ENCODE results near the gene CNTN5.

Gene CNTN5

DNA sequence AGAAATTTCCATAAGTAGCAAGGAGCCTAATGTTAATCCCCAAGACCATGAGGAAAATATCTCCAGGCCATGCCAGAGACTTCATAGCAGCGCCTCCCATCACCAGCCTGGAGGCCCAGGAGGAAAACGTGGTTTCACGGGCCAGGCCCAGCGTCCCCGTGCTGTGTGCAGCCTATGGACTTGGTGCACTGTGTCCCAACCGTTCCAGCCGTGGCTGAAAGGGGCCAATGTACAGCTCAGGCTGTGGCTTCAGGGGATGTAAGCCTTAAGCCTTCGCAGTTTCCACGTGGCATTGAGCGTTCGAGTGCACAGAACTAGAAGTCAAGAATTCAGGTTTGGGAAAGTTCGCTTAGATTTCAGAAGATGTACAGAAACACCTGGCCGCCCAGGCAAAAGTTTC, 510.7 kb downstream of the CNTN5 start:
- no peak for DNase-seq

DNA sequence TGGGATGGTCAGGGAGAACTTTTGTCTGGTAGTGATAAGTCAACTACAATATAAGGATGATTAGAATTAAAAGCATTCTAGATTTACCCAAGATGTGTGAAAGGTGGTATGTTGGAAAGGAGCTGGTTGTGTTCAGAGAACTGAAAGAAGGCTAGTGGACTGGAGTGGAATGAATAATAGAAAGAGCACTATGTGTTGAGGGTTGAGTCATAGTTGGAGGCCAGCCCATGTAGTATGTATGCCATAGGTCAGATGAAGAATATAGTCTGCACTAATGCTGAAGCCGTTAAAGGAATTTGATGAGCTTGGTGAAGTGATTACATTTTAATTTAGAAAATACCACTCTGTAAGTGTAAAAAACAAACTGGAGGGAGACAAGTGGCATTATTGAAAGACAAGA, 514.1 kb downstream of the CNTN5 start:
- no peak for DNase-seq

- no peak for DNase-seq
Measured at GRCh38 chr11:99535406-99535805, 514.7 kb downstream of the CNTN5 start.

GRCh38 chr11:99535819-99536218, 515.1 kb downstream of the CNTN5 start:
- DNase-seq, result no peak

GRCh38 chr11:99537681-99538080, 516.9 kb downstream of the CNTN5 start:
- DNase-seq, result no peak

DNA sequence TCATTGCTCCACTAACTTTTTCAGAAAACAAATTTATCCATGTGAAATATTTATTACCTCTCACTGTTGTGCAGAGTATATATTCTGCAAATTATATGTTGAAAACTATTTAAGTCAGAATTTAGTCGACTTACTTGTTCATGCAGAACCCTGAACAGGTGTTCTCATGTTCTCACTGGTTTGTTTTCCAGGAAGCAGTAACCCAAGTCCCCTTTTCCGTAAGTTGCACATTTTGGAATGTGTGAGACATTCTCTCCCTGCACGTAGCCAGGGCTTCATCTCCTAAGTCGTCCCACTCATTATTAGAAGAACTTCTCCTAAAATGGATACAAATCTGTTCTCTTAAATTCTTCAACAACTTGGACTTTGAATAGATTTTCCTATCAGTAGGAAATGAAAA, 524.9 kb downstream of the CNTN5 start:
- no peak for DNase-seq

DNA sequence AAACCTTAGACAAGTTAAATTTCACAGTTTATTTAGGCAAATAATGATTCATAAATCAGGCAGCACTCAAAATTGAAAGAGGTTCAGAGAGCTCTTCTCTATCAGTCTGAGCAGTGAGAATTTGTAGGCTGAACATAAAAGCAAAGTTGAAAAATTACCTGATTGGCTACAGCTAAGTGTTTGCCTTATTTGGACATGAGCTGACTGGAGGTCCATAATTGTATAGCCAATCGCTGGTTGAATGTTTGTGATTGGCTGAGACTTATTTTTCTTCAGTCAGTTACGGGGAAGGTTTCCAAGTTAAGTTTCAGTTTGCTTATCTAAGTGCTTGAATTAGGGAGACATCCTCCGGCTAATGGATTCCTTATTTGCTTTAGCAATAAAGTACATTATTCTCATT, 527.5 kb downstream of the CNTN5 start:
- no peak for DNase-seq

DNA sequence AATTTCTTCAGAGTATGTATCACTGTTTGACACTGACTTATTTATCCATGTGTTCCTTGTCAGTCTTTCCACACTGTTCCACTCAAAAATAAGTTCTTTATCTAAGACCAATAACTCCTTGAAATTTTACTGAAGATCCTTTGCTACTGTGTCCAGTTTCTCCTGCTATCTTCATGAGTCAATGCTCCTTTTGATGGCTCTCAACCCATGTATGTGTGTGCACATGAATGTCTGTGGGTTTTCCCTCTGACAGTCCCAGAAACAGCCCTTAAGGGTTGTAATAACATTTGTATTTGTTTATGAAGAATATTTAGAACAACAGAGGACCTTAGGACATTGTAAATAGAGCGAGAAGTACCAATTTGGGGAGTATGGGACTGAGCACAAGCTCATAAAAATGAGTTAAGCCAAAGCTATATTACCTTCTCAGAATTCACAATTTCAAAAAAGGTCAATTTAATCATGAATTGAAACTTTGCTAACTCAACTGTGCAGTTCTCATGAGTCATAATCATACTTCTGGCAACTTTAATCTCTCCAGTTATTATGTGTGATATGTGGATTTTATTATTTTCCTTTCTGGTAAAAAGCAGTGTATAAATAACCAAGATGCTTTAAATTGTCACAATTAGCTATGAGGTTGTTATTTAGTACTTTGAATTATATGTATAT, 533.6 kb downstream of the CNTN5 start:
- DNase-seq, result no peak

DNA sequence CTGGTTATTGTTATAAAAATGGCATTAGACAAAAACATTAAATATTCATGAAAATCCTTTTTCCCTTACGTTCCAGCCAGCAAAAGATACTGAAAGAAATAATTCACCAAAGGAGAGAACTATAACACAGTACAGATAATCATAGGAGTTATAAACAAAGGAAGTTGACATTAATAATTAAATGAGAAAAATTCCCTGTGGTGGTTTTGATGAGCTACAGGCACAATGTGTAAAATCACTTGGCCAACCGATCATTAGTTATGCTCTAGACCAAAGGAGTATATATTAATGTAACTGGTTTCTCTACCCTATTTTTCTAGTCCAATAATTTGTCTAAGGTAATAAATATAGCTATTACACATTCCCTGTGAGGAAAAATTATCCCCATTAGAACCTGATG, 534.7 kb downstream of the CNTN5 start:
- DNase-seq, result no peak

DNA sequence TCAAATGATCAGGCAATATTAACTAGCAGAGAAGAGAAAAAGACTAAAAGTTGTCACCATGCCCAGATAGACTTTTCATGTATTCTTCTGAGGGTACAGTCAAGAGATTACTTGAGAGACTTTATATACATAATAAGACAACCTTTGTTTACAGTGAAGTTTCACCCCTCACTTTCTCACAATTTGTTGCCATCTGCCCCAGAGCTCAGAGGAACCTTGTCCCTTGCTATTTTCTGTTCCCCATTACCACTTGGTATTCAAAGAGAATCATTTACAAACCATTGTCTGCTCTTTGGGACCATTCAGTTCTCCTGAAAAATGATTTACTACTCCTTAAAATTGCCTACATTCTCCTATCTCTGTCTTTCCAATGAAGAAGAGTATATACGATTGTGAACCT, 544.6 kb downstream of the CNTN5 start:
- DNase-seq, result no peak

DNA sequence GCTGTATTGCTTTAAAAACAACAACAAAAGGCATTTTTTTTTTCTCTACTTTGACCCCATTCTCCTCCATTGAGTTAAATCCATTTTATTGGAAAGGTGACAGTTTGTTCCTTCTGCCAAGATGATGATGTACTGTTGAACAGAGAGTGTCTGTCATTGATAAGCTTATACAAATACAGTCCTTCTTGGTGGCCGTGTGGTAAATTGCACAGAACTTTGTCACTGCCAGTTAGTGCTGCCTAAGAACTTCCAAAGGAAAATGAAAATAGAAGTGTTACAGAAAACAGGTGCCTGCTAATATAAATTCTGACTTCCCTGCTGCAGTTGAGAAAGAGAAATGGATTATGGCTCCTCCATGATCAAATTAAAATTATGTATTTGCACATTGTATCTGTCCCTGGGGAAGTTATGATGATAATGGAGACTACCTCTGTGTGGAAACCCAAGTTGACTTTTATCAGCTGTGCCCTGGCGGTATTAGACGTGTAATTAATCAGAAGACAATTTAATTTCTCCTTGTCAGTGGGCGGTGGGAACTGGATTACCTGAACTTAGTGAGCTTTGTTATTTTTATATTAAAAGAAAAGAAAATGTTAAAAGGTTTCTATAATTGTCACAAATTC, 546.7 kb downstream of the CNTN5 start:
- DNase-seq, result no peak

DNA sequence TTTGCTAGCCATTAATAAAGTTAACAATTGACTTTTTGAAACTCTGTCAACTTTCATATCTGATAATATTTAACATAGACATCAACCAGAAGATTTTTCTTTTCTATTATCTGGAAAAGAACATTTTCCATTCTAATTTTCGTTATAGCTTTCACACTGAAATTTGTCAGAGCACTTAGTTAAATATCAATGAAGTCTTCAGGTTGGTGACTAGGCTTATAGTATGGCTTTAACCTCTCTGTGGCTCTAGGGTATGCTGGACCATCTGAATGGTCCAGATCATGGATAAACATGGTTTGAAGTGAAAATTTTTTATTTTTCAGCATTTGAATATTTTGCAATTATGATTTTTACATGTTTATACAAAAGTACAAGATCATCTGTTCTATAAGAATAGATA, 548.1 kb downstream of the CNTN5 start:
- no peak for DNase-seq

GRCh38 chr11:99571094-99571493, 550.3 kb downstream of the CNTN5 start:
- DNase-seq, result no peak

DNA sequence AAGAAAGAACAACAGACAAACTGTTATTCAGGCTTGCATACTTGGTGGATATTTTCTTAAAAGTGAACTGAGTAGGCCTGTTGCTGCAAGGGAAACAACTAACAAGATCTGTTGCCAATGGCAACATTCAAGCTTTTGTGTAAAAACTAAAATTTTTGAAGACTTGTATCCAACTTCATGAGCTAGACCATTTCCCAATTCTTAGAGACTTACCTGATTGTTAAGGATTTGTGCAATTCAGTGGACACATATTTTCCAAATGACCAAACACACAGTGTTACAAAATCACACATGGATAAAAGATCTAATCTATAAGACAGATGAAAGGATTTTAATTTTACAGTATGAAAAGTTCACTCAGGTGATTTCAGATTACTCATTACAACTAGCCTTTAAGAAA, 564.1 kb downstream of the CNTN5 start:
- DNase-seq, result no peak

DNA sequence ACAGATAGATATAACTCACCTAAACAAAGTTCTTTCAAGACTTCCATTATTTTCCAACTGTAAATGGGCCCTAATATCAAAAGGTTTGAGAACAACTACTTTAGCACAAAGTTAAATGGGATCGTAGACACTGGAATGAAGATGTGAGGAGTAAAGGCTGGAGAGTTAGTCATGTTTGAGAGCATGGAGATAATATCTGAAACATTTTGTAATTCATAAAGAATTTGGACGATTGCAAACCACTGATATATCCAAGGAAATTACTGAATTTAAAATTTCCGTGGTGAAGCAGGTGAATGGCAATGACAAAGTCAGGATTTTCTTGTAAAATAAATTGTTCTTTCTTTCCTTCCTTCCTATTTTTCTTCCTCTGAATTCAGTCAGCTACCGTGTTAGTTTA, 564.9 kb downstream of the CNTN5 start:
- no peak for DNase-seq

DNA sequence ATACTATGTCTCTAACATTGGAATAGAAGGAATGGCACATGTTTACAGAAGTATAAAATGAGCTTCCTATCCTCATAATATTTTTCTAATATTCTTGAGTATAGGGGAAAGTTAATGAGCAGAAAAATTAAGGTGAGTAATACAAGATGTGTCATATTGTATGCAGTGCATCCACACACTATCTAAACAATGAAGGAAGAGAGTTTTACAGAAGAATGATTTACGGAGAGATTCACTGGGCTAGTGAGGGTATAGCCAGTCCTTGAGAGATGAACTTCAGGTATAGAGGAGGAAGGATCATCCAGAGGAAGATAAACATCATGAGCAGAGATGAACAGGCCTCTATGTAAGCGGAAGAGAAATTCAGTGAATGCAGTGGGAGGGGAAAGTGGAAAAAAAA, 569.0 kb downstream of the CNTN5 start:
- no peak for DNase-seq

GRCh38 chr11:99592266-99592665, 571.5 kb downstream of the CNTN5 start:
- no peak for DNase-seq

GRCh38 chr11:99593197-99593596, 572.4 kb downstream of the CNTN5 start:
- DNase-seq, result no peak

GRCh38 chr11:99601179-99601578, 580.4 kb downstream of the CNTN5 start:
- no peak for DNase-seq

DNA sequence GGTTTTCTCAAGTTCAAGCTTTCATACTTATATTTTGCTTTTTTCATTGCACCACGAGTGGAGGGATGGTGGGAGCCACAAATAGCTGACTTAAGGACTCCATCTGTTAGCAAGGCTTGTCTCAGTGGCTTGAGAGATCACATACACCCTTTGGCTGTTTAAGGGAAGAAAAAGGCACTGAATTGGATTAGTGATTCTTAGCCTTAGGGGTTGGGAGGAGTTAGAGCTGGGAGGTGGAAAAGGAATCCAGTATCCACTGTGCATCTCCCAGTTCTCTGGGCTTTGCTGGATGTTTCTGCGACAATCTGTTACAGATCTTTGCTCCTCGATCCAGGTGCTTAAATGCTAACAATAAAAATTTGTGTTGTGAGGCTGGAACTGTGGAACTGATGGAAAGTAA, 593.6 kb downstream of the CNTN5 start:
- DNase-seq, result no peak

GRCh38 chr11:99630629-99631028, 609.9 kb downstream of the CNTN5 start:
- DNase-seq, result no peak

DNA sequence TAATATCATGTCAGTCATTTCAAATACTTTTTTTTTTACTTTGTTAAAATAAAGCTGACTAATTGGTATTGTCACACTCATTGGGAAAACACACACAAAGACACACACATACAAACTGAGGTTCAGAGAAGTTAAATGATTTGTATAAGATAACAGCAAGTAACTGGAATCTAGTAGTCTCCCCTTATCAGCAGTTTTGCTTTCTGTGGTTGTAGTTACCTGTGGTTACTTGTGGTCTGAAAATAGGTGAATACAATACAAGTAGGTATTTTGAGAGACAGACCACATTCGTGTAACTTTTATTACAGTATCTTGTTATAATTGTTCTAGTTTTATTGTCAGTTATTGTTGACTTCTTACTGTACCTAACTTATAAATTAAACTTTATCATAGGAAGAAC, 610.9 kb downstream of the CNTN5 start:
- no peak for DNase-seq

DNA sequence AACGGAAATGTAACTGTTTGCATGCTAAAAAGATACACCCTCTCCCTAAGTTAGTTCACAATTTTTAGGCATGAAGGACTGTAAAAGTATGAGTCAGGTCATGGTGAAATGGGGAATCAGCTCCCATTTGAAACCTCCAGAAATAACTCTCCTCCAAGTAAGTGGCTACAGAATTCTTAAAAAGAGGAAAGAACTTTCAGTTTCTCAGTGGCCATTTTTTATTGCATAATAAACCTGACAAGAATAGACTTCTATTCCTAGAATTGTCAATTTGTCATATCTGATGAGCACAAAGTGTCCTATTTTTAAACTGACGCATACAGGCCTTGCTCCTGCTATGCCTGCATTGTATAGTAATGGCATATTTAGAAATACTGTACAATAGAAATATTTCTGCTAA, 612.2 kb downstream of the CNTN5 start:
- no peak for DNase-seq

DNA sequence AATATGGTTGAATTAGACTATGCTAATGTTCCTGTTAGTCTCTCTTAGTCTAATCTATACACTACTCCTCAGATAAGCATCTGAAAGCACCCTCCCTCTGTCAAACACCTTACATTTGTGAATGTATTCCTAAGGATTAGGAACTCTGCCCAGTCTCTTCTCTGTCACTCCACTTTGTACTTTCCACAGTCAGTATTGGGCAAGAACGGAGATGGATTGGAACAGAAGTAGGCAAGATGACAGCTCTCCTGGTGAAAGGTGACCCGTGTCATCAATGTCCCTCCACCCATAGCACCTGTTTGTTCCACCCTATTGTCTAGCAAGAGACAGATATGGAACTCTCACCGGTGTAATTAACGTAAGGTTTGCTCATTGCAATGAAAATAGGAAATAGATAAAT, 613.8 kb downstream of the CNTN5 start:
- DNase-seq, result no peak

DNA sequence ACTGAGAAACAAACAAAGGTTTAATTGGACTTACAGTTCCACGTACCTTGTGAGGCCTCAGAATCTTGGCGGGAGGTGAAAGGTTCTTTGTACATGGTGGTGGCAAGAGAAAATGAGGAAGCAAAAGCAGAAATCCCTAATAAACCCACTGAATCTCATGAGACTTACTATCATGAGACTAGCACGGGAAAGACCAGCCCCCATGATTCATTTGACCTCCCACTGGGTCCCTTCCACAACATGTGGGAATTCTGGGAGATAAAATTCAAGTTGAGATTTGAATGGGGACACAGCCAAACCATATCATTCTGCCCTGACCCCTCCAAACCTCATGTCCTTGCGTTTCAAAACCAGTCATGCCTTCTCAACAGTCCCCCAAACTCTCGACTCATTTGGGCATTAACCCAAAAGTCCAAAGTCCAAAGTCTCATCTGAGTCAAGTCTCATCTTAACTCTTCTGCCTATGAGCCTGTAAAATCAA, 617.4 kb downstream of the CNTN5 start:
- DNase-seq, result no peak

Measured in NCI-H1694 treated with DMSO at 0.1 percent for 48 hours (cell line).